NCI-H146 (cell line): ENCODE measurements around the gene ADGRE3.
A peak's percentile ranks its signal among the peaks of the same experiment; 100 is the strongest.

Experiments used
- DNase-seq: peaks from one replicate; lab custom pipeline; 2025; lab: John Stamatoyannopoulos, UW

Gene ADGRE3

GRCh38 chr19:14674764-14675163 is at the start of gene ADGRE3:
ADGRE3 (minus strand) TSS chr19:14674844; CDS start chr19:14674770, 74 bp downstream.
- DNase-seq: no peak

- no peak for DNase-seq
These were observed 47.5 kb upstream of the ADGRE3 start for GRCh38 chr19:14722127-14722526.

GRCh38 chr19:14719162-14719561 is 44.5 kb upstream of the ADGRE3 start:
- DNase-seq: no peak

- no peak for DNase-seq
These were observed 44.0 kb upstream of the ADGRE3 start for GRCh38 chr19:14718522-14719116.

GRCh38 chr19:14715841-14716240 is 41.2 kb upstream of the ADGRE3 start:
- no peak for DNase-seq

GRCh38 chr19:14704450-14704849 is 29.8 kb upstream of the ADGRE3 start:
- DNase-seq: no peak

- DNase-seq: no peak
These were observed 29.2 kb upstream of the ADGRE3 start for GRCh38 chr19:14703833-14704232.

GRCh38 chr19:14700711-14701375 is 26.2 kb upstream of the ADGRE3 start:
- no peak for DNase-seq

- no peak for DNase-seq
These were observed 25.0 kb upstream of the ADGRE3 start for GRCh38 chr19:14699641-14700040.

GRCh38 chr19:14695471-14695870 is 20.8 kb upstream of the ADGRE3 start:
- DNase-seq: no peak

GRCh38 chr19:14694641-14695266 is 20.1 kb upstream of the ADGRE3 start:
- DNase-seq: no peak

GRCh38 chr19:14689598-14690503 is 15.2 kb upstream of the ADGRE3 start, which contains the start of gene ZNF333:
ZNF333 (plus strand) TSS chr19:14690048; CDS start chr19:14693492, 3,444 bp downstream.
- peak; percentile 94 for DNase-seq

- peak; percentile 20 for DNase-seq
These were observed 11.8 kb upstream of the ADGRE3 start for GRCh38 chr19:14686411-14686810.

GRCh38 chr19:14683439-14683838 is 8.8 kb upstream of the ADGRE3 start:
- no peak for DNase-seq

GRCh38 chr19:14682084-14682483 is 7.4 kb upstream of the ADGRE3 start:
- DNase-seq: no peak

- no peak for DNase-seq
These were observed 3.6 kb upstream of the ADGRE3 start for GRCh38 chr19:14678199-14678598.

GRCh38 chr19:14677464-14677863 is 2.8 kb upstream of the ADGRE3 start:
- DNase-seq: no peak

- no peak for DNase-seq
These were observed 2.1 kb upstream of the ADGRE3 start for GRCh38 chr19:14676762-14677161.

- DNase-seq: no peak
These were observed 1.6 kb downstream of the ADGRE3 start for GRCh38 chr19:14673088-14673487.

GRCh38 chr19:14672188-14672872 is 2.3 kb downstream of the ADGRE3 start:
- DNase-seq: no peak

- DNase-seq: no peak
These were observed 4.2 kb downstream of the ADGRE3 start for GRCh38 chr19:14670408-14670807.

GRCh38 chr19:14669940-14670339 is 4.7 kb downstream of the ADGRE3 start:
- DNase-seq: no peak
